B cell (primary cell): Measurements from ENCODE around the gene PPT2. TPM values are rescaled to one million over a fixed set of nuclear protein-coding genes. Genes with fewer than 3 reads are reported as not detected.

Source experiments
- ATAC-seq: fragments of 200-7000 bp; cut with Tn5 transposase; one replicate; pipeline ENCODE4 v1.10.0; 2021; ENCODE audit warnings: low read depth, mild to moderate bottlenecking, moderate number of reproducible peaks, moderate library complexity
- CTCF ChIA-PET: fragments of 350-600 bp; sonication (Branson Sonifier 250); formaldehyde crosslinking; loops from one replicate; lab custom pipeline; 2021; ENCODE audit warnings: antibody characterized with exemption, inconsistent platforms; lab: Charles Lee
- POLR2A ChIA-PET: fragments of 350-600 bp; sonication (Branson Sonifier 250); formaldehyde crosslinking; loops from one replicate; lab custom pipeline; 2021; ENCODE audit warnings: antibody characterized with exemption; lab: Charles Lee
- DNase-seq: peaks from one replicate; pipeline ENCODE4 v3.0.0; 2013
- H2AFZ ChIP-seq: 2 replicates; pipeline ENCODE4 v1.6.1; 2012; ENCODE audit warnings: mild to moderate bottlenecking, low read depth, low read length; ENCODE audit not compliant: insufficient read depth, poor library complexity, severe bottlenecking
- H3K27ac ChIP-seq, 2 donors: 1 replicate in 1 of 2; 2 replicates in 1 of 2; pipeline ENCODE4 v1.5.1; 2012 to 2013; ENCODE audit warnings: low read length in 2 of 2, mild to moderate bottlenecking in 2 of 2, moderate library complexity in 1 of 2
- H3K27me3 ChIP-seq, 4 experiments: fragments of 200-600 bp in 1 of 4; sonication (generic) in 1 of 4; replicated peaks in 1 of 4; 1 replicate in 2 of 4; 2 replicates in 2 of 4; pipeline versions ENCODE4 v1.6.1 to v1.7.0; 2013 to 2016; ENCODE audit warnings: low read length in 3 of 4, mild to moderate bottlenecking in 2 of 4, mixed read lengths in 1 of 4, moderate library complexity in 1 of 4; ENCODE audit not compliant: insufficient read depth in 4 of 4, control insufficient read depth in 3 of 4; ENCODE audit errors: control extremely low read depth in 1 of 4
- H3K36me3 ChIP-seq, 2 experiments: replicated peaks in 1 of 2; 1 replicate in 1 of 2; 2 replicates in 1 of 2; pipeline versions ENCODE4 v1.6.1 to v1.7.1; 2013; ENCODE audit warnings: low read length in 1 of 2; ENCODE audit not compliant: insufficient read depth in 2 of 2, control insufficient read depth in 1 of 2; ENCODE audit errors: control extremely low read depth in 1 of 2, extremely low read depth in 1 of 2
- H3K4me1 ChIP-seq, 2 donors: fragments of 200-600 bp in 1 of 2; sonication (generic) in 1 of 2; 1 replicate in 1 of 2; 2 replicates in 1 of 2; pipeline versions ENCODE4 v1.5.1 to v1.6.1; 2013 to 2017; ENCODE audit warnings: low read length in 2 of 2; ENCODE audit not compliant: control insufficient read depth in 2 of 2, insufficient read depth in 2 of 2
- H3K4me2 ChIP-seq: replicated peaks from 2 replicates; pipeline ENCODE3; 2012; ENCODE audit warnings: mild to moderate bottlenecking, low read depth, low read length; ENCODE audit not compliant: poor library complexity, severe bottlenecking
- H3K4me3 ChIP-seq, 5 experiments: fragments of 200-600 bp in 1 of 5; sonication (generic) in 1 of 5; 1 replicate in 3 of 5; 2 replicates in 2 of 5; pipeline versions ENCODE4 v1.5.1 to v1.7.0; 2011 to 2016; ENCODE audit warnings: low read length in 4 of 5, mild to moderate bottlenecking in 4 of 5, low read depth in 2 of 5, control low read depth in 1 of 5, moderate library complexity in 1 of 5; ENCODE audit not compliant: insufficient read depth in 1 of 5; ENCODE audit errors: control extremely low read depth in 1 of 5, extremely low read depth in 1 of 5
- H3K79me2 ChIP-seq: fragments of 200-600 bp; sonication (generic); one replicate; pipeline ENCODE4 v1.6.0; 2016; ENCODE audit warnings: low read length; ENCODE audit not compliant: control insufficient read depth, insufficient read depth
- H3K9ac ChIP-seq: fragments of 200-600 bp; sonication (generic); 2 replicates; pipeline ENCODE4 v1.6.1; 2017; ENCODE audit warnings: mild to moderate bottlenecking, low read length, moderate library complexity
- H3K9me3 ChIP-seq, 3 donors: one replicate each; pipeline versions ENCODE4 v1.6.1 to v1.7.1; 2013; ENCODE audit warnings: low read length in 2 of 3; ENCODE audit not compliant: control insufficient read depth in 2 of 3, insufficient read depth in 1 of 3; ENCODE audit errors: control extremely low read depth in 1 of 3
- H4K20me1 ChIP-seq: 2 replicates; pipeline ENCODE4 v1.6.0; 2012; ENCODE audit warnings: mild to moderate bottlenecking, low read length; ENCODE audit not compliant: insufficient read depth, control insufficient read depth, poor library complexity, severe bottlenecking
- H3K27ac Mint-ChIP-seq: one replicate; pipeline ENCODE4 v1.8.0; 2021; ENCODE audit warnings: mixed read lengths
- H3K27me3 Mint-ChIP-seq: one replicate; pipeline ENCODE4 v1.8.0; 2021; ENCODE audit warnings: mixed read lengths
- H3K4me1 Mint-ChIP-seq: one replicate; pipeline ENCODE4 v1.8.0; 2021; ENCODE audit warnings: mixed read lengths
- H3K4me3 Mint-ChIP-seq: one replicate; pipeline ENCODE4 v1.8.0; 2021; ENCODE audit warnings: mixed read lengths
- H3K9me3 Mint-ChIP-seq: one replicate; pipeline ENCODE4 v1.8.0; 2022; ENCODE audit warnings: mixed read lengths; ENCODE audit not compliant: insufficient read depth
- CTCF ChIP-seq: fragments of 200-600 bp; IDR thresholded peaks from one replicate; pipeline ENCODE4 v1.8.0; 2022; ENCODE audit warnings: antibody characterized with exemption, mild to moderate bottlenecking
- EZH2 ChIP-seq: IDR thresholded peaks from 2 replicates; pipeline ENCODE4 v1.6.1; 2012; ENCODE audit warnings: borderline replicate concordance, low read depth, mild to moderate bottlenecking, moderate library complexity, low read length; ENCODE audit not compliant: insufficient read depth, poor library complexity, severe bottlenecking
- WGBS: methylation state at CpG from one replicate; pipeline ENCODE4 v1.1.5; 2013; ENCODE audit warnings: missing lambda C conversion rate; ENCODE audit not compliant: insufficient coverage; 5-methylcytosine and 5-hydroxymethylcytosine counted together
- intact Hi-C: fragments of 100-400 bp; cut with micrococcal nuclease; formaldehyde crosslinking; loops from one replicate; pipeline ENCODE4 v1.10.0; 2022
- polyA plus RNA-seq: library from polyadenylated mRNA; depleted of rRNA; stranded (reverse); fragments of >200 nt; gene quantifications from 2 replicates; pipeline ENCODE4 v1.2.3, GENCODE V29; 2012
- total RNA-seq, 2 donors: library from RNA; stranded (reverse); fragments of 120-200 nt in 1 of 2; gene quantifications; 1 replicate in 1 of 2; 2 replicates in 1 of 2; pipeline versions ENCODE4 v1.2.3 to v1.2.4, GENCODE V29; 2013 to 2022

PPT2 gene
- total and polyA plus RNA-seq, 2 donors (not counting 1 experiment from before 2014, with no cell fraction given) = 1.2 to 4.2 TPM

GRCh38 chr6:32149932-32150870 is 3.7 kb upstream of the PPT2 start:
- POLR2A ChIA-PET = interaction anchor here (0.6 kb wide), 1 partner anchor 20 kb away, joined by 8 read pairs; the partner anchor contains the start of gene FKBPL
- intact Hi-C loops = loop anchor here (10.0 kb wide), 1 partner anchor 105 kb away; no protein-coding TSS in a partner anchor
- Histone ChIP-seq H3K9ac (no peak overlapping the region), H3K36me3 (no peaks in the 10 kb centered on the region), H3K4me2 (no peak overlapping the region), H2AFZ (no peak overlapping the region), H3K79me2 (no peaks in the 10 kb centered on the region), H4K20me1 (no peaks in the 10 kb centered on the region), H3K9me3 (peaks cover 0 to 16% (median 3%) of the 10 kb centered on the region in 3 donors), H3K27me3 (peaks cover 0 to 70% (median 32%) of the 10 kb centered on the region in 4 experiments), H3K27ac (no peak overlapping the region), H3K4me3 (no peak overlapping the region), H3K4me1 (peaks cover 34 to 38% of the 10 kb centered on the region in 2 donors)
- Mint-ChIP-seq H3K27ac (peak overlapping the region; percentile 20), H3K27me3 (peaks cover 65% of the 10 kb centered on the region), H3K4me3 (peak overlapping the region; percentile 34), H3K4me1 (peaks cover 55% of the 10 kb centered on the region), H3K9me3 (no peaks in the 10 kb centered on the region)
- TF ChIP-seq EZH2 (no peak), CTCF (no peak)
- ATAC-seq (no peak), DNase-seq (no peak)
- WGBS = 56% methylated on average over 54 of the region's 55 CpGs
- CTCF ChIA-PET = no interaction called here
